Measurements from ENCODE around the gene OR4K15.

DNA sequence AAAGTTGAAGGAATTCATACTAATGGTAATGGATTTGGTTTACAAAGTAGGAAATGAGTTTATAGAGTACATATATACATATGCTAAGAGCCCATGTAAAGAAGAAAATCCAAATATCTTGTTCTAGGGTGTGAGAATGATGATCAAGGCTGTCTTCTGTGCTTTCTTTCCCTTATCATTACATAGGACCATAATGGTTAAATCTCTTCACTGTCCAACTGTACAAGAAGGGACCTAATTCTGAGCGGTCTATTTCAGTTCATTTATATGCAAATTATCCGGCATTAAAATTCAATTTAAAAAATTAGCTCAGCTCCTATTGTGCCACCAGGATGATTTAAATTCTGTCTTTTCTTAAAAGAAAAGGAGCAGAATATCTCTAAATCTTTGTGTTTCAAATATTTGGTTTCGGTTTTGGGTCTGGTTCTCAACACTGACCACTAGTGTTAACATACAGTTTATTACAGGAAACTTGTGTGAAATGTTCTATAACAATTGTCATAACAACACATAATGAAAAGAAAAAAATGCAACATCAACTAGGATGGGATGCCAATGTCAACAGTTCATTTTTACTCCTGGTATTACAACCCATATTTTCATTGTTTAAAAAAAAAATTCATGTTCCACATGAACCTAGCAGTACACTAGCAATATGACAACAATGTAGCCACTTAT, 27.8 kb upstream of the OR4K15 start:
- TF ChIP-seq, protein P1, sequence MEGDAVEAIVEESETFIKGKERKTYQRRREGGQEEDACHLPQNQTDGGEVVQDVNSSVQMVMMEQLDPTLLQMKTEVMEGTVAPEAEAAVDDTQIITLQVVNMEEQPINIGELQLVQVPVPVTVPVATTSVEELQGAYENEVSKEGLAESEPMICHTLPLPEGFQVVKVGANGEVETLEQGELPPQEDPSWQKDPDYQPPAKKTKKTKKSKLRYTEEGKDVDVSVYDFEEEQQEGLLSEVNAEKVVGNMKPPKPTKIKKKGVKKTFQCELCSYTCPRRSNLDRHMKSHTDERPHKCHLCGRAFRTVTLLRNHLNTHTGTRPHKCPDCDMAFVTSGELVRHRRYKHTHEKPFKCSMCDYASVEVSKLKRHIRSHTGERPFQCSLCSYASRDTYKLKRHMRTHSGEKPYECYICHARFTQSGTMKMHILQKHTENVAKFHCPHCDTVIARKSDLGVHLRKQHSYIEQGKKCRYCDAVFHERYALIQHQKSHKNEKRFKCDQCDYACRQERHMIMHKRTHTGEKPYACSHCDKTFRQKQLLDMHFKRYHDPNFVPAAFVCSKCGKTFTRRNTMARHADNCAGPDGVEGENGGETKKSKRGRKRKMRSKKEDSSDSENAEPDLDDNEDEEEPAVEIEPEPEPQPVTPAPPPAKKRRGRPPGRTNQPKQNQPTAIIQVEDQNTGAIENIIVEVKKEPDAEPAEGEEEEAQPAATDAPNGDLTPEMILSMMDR (IDR thresholded peaks at IDR 0.05) = no peak
- TF ChIP-seq POLR2A (IDR thresholded peaks at IDR 0.05) = no peak
- TF ChIP-seq EP300 (IDR thresholded peaks at IDR 0.05) = no peak

Measured in ovary (tissue), 3 donors.